ENCODE measurements around the gene LRRC45. TPM values are rescaled to one million over a fixed set of nuclear protein-coding genes. Genes with fewer than 3 reads are reported as not detected.

The LRRC45 gene
- total RNA-seq, 1 experiment from 2014 or later, result 34.3 TPM

- H3K9me3 ChIP-seq (ENCODE audit: low read depth, low read length, poor library complexity, severe bottlenecking), result peaks cover 3% of the 10 kb centered on the region
- no peaks in the 10 kb centered on the region for H3K36me3 ChIP-seq (ENCODE audit: insufficient read depth, low read length, poor library complexity, severe bottlenecking)
- TF ChIP-seq CTCF (conservative IDR thresholded peaks at IDR 0.05; ENCODE audit: low read depth, low read length) (no peak), EZH2 (IDR thresholded peaks at IDR 0.05; ENCODE audit: borderline replicate concordance, low read depth, low read length, poor library complexity, severe bottlenecking) (no peak)
- BruUV-seq (replicated peaks), result TSS peak; percentile 76
- no peaks in the 10 kb centered on the region for H3K27me3 ChIP-seq (replicated peaks; ENCODE audit: insufficient read depth, low read depth, low read length, poor library complexity)
- DNase-seq (ENCODE audit: low spot score), result no peak
- H3K27ac ChIP-seq (ENCODE audit: low read depth, low read length, poor library complexity, severe bottlenecking), result peak overlapping the region; percentile 99
- H3K4me1 ChIP-seq (ENCODE audit: insufficient read depth, low read length, poor library complexity, severe bottlenecking), result peaks cover 5% of the 10 kb centered on the region
- H3K4me3 ChIP-seq (ENCODE audit: low read depth, low read length, poor library complexity, severe bottlenecking), result peak overlapping the region; percentile 71
- intact Hi-C loops (cut with micrococcal nuclease; ENCODE audit: unreplicated experiment), result no loop called here
- ChIA-PET POLR2A (ENCODE audit: low non-redundant PET) (no interaction called here), CTCF (interaction anchor here (0.7 to 1.0 kb wide), 2 partner anchors 17 to 33 kb away, joined by 3 to 8 read pairs; no protein-coding TSS in a partner anchor)
Measured at GRCh38 chr17:81976332-81977210, 46.5 kb upstream of the LRRC45 start.

GRCh38 chr17:81977211-81977808 is 45.8 kb upstream of the LRRC45 start, which contains the start of gene ASPSCR1:
Gene ASPSCR1 (plus strand): TSS chr17:81977629. CDS start chr17:81977647, 18 bp downstream.
- ChIA-PET POLR2A (ENCODE audit: low non-redundant PET) (no interaction called here), CTCF (interaction anchor here (1.0 kb wide), 1 partner anchor 18 kb away, joined by 3 read pairs; no protein-coding TSS in a partner anchor)
- no peak for TF ChIP-seq EZH2 (IDR thresholded peaks at IDR 0.05; ENCODE audit: borderline replicate concordance, low read depth, low read length, poor library complexity, severe bottlenecking)
- TF ChIP-seq CTCF (conservative IDR thresholded peaks at IDR 0.05; ENCODE audit: low read depth, low read length), result no peak
- H3K36me3 ChIP-seq (ENCODE audit: insufficient read depth, low read length, poor library complexity, severe bottlenecking), result no peaks in the 10 kb centered on the region
- peak within 1 kb of the TSS; percentile 99 for H3K27ac ChIP-seq (ENCODE audit: low read depth, low read length, poor library complexity, severe bottlenecking)
- BruUV-seq (replicated peaks), result no TSS peak
- H3K4me1 ChIP-seq (ENCODE audit: insufficient read depth, low read length, poor library complexity, severe bottlenecking), result peaks cover 5% of the 10 kb centered on the region
- peak; percentile 91 for DNase-seq (ENCODE audit: low spot score)
- H3K4me3 ChIP-seq (ENCODE audit: low read depth, low read length, poor library complexity, severe bottlenecking), result peak within 1 kb of the TSS; percentile 71
- no peaks in the 10 kb centered on the region for H3K27me3 ChIP-seq (replicated peaks; ENCODE audit: insufficient read depth, low read depth, low read length, poor library complexity)
- peaks cover 3% of the 10 kb centered on the region for H3K9me3 ChIP-seq (ENCODE audit: low read depth, low read length, poor library complexity, severe bottlenecking)
- intact Hi-C loops (cut with micrococcal nuclease; ENCODE audit: unreplicated experiment), result no loop called here

DNA sequence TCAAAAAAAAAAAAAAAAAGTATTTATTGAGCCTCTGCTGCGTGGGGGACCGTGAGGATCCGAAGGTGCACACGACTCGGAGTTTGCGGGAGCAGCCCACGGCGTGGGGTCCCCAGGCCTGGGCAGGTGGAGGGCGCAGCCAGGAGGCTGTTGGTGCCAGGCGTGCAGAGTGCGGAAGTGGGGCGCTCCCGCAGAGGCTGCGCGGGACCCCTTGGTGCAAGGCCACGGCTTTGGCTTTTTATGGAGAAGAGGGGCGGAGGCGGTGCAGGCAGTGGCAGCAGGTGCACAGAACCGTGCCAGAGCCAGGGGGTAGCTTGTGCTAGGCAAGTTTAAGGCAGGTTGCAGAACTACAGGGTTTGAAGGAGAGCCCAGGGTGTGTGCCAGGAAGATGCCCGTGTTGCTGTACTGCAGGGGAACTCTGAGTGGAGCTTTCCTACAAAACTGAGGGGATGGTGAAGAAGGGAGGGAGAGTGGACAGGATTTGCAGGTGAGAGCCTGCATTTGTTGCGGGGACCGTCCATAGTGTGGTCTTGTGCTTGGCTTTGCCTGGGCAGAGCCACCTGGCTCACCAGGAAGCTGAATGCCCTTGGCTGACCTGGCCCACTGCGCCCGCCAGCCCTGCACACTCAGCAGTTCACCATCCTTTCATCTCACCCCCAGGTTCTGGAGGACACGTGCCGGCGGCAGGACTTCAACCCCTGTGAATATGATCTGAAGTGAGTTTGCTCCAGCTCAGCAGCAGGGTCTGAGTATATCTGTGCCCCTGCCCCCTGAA is 44.4 kb upstream of the LRRC45 start:
- ChIA-PET POLR2A (ENCODE audit: low non-redundant PET) (interaction anchor here (0.7 kb wide), 1 partner anchor 337 kb away, joined by 8 read pairs; no protein-coding TSS in a partner anchor), CTCF (no interaction called here)
- no peaks in the 10 kb centered on the region for H3K27me3 ChIP-seq (replicated peaks; ENCODE audit: insufficient read depth, low read depth, low read length, poor library complexity)
- intact Hi-C loops (cut with micrococcal nuclease; ENCODE audit: unreplicated experiment), result no loop called here
- peaks cover 5% of the 10 kb centered on the region for H3K4me1 ChIP-seq (ENCODE audit: insufficient read depth, low read length, poor library complexity, severe bottlenecking)
- peak overlapping the region; percentile 99 for H3K27ac ChIP-seq (ENCODE audit: low read depth, low read length, poor library complexity, severe bottlenecking)
- BruUV-seq (replicated peaks), result no TSS peak
- no peak for DNase-seq (ENCODE audit: low spot score)
- peak overlapping the region; percentile 71 for H3K4me3 ChIP-seq (ENCODE audit: low read depth, low read length, poor library complexity, severe bottlenecking)
- no peaks in the 10 kb centered on the region for H3K9me3 ChIP-seq (ENCODE audit: low read depth, low read length, poor library complexity, severe bottlenecking)
- TF ChIP-seq CTCF (conservative IDR thresholded peaks at IDR 0.05; ENCODE audit: low read depth, low read length) (no peak), EZH2 (IDR thresholded peaks at IDR 0.05; ENCODE audit: borderline replicate concordance, low read depth, low read length, poor library complexity, severe bottlenecking) (no peak)
- no peaks in the 10 kb centered on the region for H3K36me3 ChIP-seq (ENCODE audit: insufficient read depth, low read length, poor library complexity, severe bottlenecking)
